Kidney epithelial cell (primary cell): ENCODE results near the gene APBB3. TPM values are rescaled to one million over a fixed set of nuclear protein-coding genes. Genes with fewer than 3 reads are reported as not detected.

Experiments
- DNase-seq: peaks from one replicate; pipeline ENCODE4 v3.0.0-alpha.2; 2010; ENCODE audit warnings: low read depth
- H3K27me3 ChIP-seq: 2 replicates; pipeline ENCODE4 v1.6.0; 2011; ENCODE audit warnings: low read length; ENCODE audit not compliant: control insufficient read depth, insufficient read depth
- H3K36me3 ChIP-seq: 2 replicates; pipeline ENCODE4 v1.5.1; 2011; ENCODE audit warnings: low read length; ENCODE audit not compliant: control insufficient read depth, insufficient read depth
- H3K4me3 ChIP-seq: 2 replicates; pipeline ENCODE4 v1.5.1; 2011; ENCODE audit warnings: low read depth, mild to moderate bottlenecking, control low read depth, low read length
- total RNA-seq: library from RNA; depleted of rRNA; stranded (reverse); fragments of >200 nt; gene quantifications from 2 replicates; pipeline ENCODE4 v1.2.3, GENCODE V29; 2015
- TF ChIP-seq, protein P1 (sequence below): IDR thresholded peaks from 2 replicates; pipeline ENCODE4 v1.5.1; 2011; ENCODE audit warnings: mild to moderate bottlenecking, moderate library complexity, low read length, control low read depth, inconsistent platforms; ENCODE audit not compliant: insufficient read depth, poor library complexity, severe bottlenecking

APBB3 gene
- total RNA-seq, 1 donor from 2014 or later: 13.3 TPM

DNA sequence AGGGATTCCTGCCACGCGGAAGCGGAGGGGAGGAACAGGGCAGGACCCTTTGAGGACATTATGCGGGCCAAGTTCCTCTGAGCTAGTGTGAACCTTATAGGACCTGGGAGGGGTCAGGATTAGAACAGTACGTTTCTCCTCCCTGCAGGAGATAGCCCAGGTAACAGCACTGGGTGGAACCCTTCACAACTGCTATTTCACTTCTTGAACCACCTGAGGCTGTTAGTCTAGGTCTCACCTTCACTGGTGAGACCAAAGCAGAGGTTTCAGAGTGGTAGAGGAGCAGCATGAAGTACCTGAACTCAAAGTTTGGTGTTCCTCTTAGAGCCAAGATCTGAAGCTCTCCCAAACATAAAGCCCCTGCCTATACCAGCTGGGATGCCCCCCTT, 16.1 kb downstream of the APBB3 start:
- no peaks in the 10 kb centered on the region for H3K27me3 ChIP-seq
- DNase-seq: no peak
- H3K4me3 ChIP-seq: no peak overlapping the region
- no peaks in the 10 kb centered on the region for H3K36me3 ChIP-seq
- TF ChIP-seq, protein P1, sequence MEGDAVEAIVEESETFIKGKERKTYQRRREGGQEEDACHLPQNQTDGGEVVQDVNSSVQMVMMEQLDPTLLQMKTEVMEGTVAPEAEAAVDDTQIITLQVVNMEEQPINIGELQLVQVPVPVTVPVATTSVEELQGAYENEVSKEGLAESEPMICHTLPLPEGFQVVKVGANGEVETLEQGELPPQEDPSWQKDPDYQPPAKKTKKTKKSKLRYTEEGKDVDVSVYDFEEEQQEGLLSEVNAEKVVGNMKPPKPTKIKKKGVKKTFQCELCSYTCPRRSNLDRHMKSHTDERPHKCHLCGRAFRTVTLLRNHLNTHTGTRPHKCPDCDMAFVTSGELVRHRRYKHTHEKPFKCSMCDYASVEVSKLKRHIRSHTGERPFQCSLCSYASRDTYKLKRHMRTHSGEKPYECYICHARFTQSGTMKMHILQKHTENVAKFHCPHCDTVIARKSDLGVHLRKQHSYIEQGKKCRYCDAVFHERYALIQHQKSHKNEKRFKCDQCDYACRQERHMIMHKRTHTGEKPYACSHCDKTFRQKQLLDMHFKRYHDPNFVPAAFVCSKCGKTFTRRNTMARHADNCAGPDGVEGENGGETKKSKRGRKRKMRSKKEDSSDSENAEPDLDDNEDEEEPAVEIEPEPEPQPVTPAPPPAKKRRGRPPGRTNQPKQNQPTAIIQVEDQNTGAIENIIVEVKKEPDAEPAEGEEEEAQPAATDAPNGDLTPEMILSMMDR: no peak

DNA sequence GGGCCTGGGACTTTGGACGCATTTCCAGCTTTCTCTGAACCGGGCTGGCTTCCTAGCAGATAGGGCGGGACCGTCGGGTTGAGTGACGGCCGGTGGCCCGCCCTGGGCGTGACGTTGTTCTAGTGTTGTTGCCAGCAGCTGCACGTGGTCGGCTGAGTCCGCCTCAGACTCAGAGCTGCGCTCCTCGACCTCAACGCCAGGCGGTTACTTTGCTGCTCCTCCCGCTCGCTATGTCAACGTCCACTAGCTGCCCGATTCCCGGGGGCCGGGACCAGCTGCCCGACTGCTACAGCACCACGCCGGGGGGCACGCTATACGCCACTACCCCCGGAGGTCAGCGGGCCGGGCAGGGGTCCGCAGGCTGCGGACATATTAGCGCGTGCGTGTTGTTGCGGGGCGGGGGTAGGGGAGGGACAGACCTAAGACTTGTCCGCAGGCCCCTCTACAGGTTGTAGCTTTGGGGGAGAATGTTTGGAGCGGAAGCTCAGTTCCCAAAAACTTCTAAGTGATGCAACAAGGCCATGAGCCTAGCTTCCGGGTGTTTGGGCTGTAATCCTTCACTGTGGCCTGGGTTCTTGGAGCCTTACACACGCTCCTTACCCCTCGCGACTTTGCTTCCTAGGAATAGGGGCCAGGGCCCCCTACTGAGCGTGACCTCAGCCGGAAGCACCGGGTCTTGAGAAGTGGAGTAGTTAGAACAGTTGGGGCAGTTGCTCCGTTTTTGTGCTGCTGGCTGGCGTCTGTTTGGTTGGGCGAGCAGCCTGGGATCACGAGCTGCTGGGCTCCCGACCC, 16.7 kb downstream of the APBB3 start, which contains the start of gene EIF4EBP3:
Gene EIF4EBP3 (plus strand): TSS at position 155 of the 792 bp plus-strand sequence. CDS start 76 bp downstream, at position 231.
- TF ChIP-seq, protein P1: peak; percentile 46
- H3K27me3 ChIP-seq: no peaks in the 10 kb centered on the region
- DNase-seq: peak; percentile 77
- peak within 1 kb of the TSS; percentile 11 for H3K4me3 ChIP-seq
- H3K36me3 ChIP-seq: no peaks in the 10 kb centered on the region

DNA sequence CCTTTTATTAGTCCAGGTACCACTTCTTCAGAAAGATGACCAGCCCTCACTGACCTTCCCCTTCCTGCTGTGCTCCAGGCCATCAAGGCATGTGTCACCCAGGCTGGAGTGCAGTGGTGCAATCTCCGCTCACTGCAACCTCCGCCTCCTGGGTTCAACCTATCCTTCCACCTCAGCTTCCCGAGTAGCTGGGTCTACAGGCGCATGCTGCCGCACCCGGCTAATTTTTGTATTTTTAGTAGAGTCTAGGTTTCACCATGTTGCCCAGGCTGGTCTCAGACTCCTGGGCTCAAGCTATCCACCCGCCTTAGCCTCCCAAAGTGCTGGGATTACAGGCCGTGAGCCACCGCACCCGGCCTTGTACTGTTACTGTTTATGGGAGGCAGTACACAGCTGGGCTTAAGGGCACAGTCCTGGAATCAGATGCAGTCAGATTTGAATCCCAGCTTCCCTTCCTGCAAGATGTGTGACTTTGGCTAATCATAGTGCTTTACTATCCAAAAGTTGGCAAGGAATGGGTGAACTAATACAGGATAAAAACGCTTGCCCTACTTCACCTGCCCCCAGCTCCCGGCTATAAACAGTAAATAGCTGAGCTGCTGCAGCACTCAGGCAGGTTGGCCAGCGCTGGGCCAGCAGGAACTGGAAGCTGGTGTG, 17.4 kb downstream of the APBB3 start:
- DNase-seq: no peak
- no peaks in the 10 kb centered on the region for H3K27me3 ChIP-seq
- TF ChIP-seq, protein P1: no peak
- H3K36me3 ChIP-seq: no peaks in the 10 kb centered on the region
- no peak overlapping the region for H3K4me3 ChIP-seq

DNA sequence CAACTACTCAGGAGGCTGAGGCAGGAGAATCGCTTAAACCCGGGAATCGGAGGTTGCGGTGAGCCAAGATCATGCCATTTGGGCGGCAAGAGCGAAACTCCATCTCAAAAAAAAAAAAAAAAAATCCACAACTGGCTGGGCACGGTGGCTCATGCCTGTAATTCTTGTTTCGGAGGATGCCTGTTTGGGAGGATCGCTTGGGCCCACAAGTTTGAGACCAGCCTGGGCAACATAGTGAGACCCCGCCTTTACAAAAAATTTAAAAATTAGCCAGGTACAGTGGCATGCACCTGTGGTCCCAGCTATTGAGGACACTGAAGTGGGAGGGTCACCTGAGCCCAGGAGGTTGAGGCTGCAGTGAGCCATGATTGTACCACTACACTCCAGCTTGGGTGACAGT, 18.8 kb downstream of the APBB3 start:
- TF ChIP-seq, protein P1: no peak
- no peak for DNase-seq
- H3K4me3 ChIP-seq: no peak overlapping the region
- no peaks in the 10 kb centered on the region for H3K27me3 ChIP-seq
- H3K36me3 ChIP-seq: no peaks in the 10 kb centered on the region

DNA sequence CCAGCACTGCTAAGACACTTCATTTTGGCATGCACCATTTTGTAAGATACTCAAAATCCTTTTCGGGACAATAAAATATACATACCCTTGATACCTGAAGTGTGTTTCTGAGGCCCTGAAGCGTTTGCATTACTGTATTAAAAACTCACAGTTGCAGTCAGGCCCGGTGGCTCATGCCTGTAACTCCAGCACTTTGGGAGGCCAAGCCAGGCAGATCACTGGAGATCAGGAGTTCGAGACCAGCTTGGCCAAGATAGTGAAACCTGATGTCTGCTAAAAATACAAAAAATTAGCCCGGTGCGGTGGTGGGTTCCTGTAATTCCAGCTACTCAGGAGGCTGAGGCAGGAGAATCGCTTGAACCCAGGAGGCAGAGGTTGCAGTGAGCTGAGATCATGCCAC, 19.4 kb downstream of the APBB3 start:
- DNase-seq: no peak
- H3K36me3 ChIP-seq: no peaks in the 10 kb centered on the region

More for the DNA sequence above, 19.4 kb downstream of the APBB3 start:
- TF ChIP-seq, protein P1: no peak
- H3K27me3 ChIP-seq: no peaks in the 10 kb centered on the region
- H3K4me3 ChIP-seq: no peak overlapping the region
